LHCN-M2 (cell line): ENCODE results near the gene ELOVL3. TPM values are rescaled to one million over a fixed set of nuclear protein-coding genes. Genes with fewer than 3 reads are reported as not detected.
"Not testable (repeated sequence)": the region's sequence is repeated elsewhere in the genome, so short reads cannot be mapped to it uniquely, and the experiment has no call there.

Experiments
- DNase-seq: peaks from one replicate; pipeline ENCODE4 v3.0.0-alpha.2; 2012; ENCODE audit warnings: low read depth
- polyA plus RNA-seq: library from polyadenylated mRNA; unstranded; fragments of >200 nt; gene quantifications from one replicate; pipeline ENCODE4 v1.2.1, GENCODE V29; 2012; ENCODE audit warnings: missing spikeins
- total RNA-seq: library from RNA; depleted of rRNA; stranded (reverse); fragments of >200 nt; gene quantifications from 2 replicates; pipeline ENCODE4 v1.2.3, GENCODE V29; 2014; rRNA removed

ELOVL3 gene
- 4.9 and 6.4 TPM in 2 replicates for total RNA-seq
- polyA plus RNA-seq = 0.32 TPM

- peak; percentile 93 for DNase-seq
Observed at GRCh38 chr10:102225646-102226541, at the start of gene ELOVL3. ELOVL3 (plus strand) TSS chr10:102226299; CDS start chr10:102226549, 250 bp downstream.

DNA sequence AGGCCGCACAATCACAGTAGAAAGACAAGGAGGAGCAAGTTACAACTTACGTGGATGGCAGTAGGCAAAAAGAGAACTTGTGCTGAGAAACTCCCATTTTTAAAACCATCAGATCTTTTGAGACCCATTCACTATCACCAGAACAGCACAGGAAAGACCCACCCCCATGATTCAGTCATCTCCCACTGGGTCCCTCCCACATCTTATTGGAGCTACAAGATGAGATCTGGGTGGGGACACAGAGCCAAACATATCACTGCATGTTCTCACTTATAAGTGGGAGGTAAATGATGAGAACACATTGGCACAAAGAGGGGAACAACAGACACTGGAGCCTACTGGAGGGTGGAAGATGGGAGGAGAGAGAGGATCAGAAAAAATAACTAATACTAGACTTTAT lies 41.5 kb upstream of the ELOVL3 start:
- no peak for DNase-seq

DNA sequence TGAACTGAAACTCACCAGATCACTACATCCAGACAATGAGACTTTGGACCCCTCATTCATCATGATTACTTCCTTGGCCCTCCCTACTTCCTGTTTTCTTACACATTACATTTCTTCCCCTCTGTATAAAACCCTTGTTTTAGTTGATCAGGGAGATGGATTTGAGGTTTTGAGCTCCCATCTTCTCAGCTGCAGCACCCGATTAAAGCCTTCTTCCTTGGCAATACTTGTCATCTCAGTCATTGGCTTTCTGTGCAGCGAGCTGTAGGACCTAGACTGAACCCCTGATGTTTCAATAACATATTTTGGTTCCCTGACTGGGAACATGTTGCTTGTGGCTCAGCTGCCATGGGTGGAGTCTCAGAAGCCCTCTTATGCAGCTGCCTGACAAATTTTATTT lies 40.8 kb upstream of the ELOVL3 start:
- no peak for DNase-seq

DNA sequence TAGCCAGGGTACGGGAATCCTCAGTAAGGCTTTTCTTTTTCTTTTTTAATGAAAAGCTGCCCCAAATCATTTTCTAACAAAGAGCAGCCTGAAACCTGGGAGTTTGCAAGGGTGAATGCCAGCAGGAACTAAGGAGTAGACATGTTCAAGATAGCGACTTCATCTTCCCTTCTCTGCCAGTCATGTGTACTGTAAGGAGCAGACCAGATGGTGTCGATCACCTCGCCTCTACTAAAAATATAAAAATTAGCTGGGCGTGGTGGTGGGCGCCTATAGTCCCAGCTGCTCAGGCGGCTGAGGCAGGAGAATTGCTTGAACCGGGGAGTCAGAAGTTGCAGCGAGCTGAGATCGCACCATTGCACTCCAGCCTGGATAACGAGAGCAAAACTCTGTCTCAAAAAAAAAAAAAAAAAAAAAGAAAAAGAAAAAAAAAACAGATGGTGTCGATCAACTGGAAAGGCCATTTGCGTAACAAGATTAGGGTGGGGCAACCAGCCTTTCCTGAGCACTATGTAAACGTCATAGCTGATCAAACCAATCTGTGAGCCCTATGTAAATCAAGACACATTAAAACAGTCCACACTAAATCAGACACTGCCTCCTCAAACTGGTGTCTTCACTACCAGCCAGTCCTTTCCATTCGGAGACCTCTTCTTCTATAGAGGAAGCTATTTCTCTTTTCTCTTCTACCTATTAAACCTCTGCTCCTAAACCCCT lies 40.1 kb upstream of the ELOVL3 start:
- DNase-seq = no peak

DNA sequence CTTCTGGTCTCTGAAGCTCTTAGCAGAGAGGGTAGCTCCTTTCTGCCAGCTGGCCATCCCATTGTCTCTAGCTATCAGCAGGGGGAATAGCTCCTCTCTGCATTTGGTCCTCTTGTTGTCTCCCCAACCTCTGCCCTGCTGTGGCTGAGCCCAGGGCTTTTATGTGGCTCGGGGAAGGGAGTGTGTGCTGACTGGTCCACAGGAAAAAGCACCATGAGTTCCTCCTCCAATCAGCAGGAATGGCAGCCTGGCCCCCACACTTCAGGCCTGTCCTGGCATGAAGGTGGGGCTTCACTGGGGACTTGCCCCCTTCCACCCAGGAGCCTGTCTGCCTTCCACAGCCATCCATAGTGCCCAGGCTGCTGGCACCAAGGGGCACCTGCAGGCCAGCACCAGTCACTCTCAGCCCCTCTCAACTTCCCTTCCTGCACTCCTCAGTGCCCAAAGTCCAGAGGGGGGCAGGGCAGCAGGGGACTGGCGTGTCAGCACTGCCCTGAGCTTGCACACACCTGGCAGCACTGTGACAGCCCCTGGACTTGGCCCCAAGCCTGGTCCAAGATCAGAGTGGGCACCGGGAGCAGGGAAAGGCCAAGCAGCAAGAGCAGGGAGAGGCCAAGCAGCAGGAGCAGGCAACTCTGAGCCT lies 37.7 kb upstream of the ELOVL3 start:
- no peak for DNase-seq

GRCh38 chr10:102188941-102189898 lies 36.9 kb upstream of the ELOVL3 start:
- DNase-seq = not testable (repeated sequence)

DNA sequence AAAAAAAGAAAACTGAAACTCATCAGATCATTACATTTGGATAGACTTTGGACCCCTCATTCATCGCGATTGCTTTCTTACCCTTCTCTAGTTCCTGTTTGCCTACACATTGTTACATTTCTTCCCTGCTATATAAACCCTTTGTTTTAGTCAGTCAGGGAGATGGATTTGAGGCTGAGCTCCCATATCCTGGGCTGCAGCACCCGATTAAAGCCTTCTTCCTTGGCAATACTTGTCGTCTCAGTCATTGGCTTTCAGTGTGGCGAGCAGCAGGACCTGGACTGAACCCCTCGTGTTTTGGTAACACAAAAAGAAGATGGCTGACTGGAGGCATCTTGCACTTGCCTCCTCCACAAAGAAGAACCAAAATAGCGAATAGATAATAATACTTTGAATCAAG lies 34.1 kb upstream of the ELOVL3 start:
- DNase-seq = no peak

- DNase-seq = peak; percentile 96
Observed at GRCh38 chr10:102195296-102195870, 30.7 kb upstream of the ELOVL3 start.

DNA sequence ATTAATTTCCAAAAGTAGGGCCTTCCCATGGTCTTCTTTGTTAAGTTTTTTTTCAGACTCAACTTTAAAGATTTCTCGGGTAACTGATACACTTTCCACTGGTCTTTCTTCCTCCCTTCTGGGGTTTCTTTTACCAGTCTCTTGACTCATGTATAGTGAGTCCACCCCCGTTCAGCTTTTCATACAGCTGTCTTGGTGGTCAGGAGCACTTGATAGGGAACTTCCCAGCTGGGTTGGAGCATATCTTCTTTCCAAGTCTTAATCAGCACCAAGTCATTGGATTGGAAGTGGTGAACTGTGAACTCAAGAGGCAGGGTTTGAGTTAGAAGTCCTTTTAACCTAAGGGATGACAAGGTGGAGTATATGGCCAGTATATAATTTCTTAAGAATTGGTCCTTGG lies 29.2 kb upstream of the ELOVL3 start:
- peak; percentile 95 for DNase-seq

- DNase-seq = no peak
Observed at GRCh38 chr10:102198027-102198426, 28.1 kb upstream of the ELOVL3 start.

GRCh38 chr10:102200751-102201640 lies 25.1 kb upstream of the ELOVL3 start:
- DNase-seq = no peak

DNA sequence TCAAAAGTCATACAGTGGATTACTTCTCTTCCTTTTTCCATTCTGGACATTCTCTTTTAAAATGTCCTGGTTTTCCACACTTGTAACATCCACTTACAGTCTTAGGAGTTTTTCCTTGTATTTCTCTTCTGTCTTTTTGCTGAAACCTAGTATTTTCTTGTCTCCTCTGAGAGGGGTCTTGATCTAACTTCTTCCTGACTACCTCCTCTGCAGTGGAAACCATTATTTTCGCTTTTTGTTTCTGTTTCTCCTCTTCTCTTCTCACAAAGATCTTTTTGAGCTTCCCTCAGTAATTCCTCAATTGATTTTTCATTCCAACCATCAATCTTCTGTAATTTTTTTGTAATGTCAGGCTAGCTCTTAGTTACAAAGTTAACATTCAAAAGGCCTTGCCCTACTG lies 23.7 kb upstream of the ELOVL3 start:
- DNase-seq = no peak

GRCh38 chr10:102208311-102209035 lies 17.6 kb upstream of the ELOVL3 start:
- DNase-seq = peak; percentile 52

- no peak for DNase-seq
Observed at GRCh38 chr10:102211615-102212299, 14.3 kb upstream of the ELOVL3 start.

DNA sequence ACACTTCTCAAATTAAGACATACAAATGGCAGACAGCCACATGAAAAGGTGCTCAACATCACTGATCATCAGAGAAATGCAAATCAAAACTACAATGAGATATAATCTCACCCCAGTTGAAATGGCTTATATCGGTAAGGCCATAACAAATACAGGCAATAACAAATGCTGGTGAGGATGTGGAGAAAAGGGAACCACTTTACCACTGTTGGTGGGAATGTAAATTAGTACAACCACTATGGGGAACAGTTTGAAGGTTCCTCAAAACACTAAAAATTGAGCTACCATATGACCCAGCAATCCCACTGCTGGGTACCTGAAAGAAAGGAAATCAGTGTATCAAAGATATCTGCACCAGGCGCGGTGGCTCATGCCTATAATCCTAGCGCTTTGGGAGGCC lies 12.5 kb upstream of the ELOVL3 start:
- DNase-seq = not testable (repeated sequence)

- no peak for DNase-seq
Observed at GRCh38 chr10:102219370-102219769, 6.7 kb upstream of the ELOVL3 start.

GRCh38 chr10:102220612-102221011 lies 5.5 kb upstream of the ELOVL3 start:
- no peak for DNase-seq

- no peak for DNase-seq
Observed at GRCh38 chr10:102222797-102223196, 3.3 kb upstream of the ELOVL3 start.
